ENCODE measurements around the gene VPS37C. TPM values are rescaled to one million over a fixed set of nuclear protein-coding genes. Genes with fewer than 3 reads are reported as not detected.

The VPS37C gene
- total and polyA plus RNA-seq, 2 experiments from 2014 or later: 13.1 to 13.4 TPM

DNA sequence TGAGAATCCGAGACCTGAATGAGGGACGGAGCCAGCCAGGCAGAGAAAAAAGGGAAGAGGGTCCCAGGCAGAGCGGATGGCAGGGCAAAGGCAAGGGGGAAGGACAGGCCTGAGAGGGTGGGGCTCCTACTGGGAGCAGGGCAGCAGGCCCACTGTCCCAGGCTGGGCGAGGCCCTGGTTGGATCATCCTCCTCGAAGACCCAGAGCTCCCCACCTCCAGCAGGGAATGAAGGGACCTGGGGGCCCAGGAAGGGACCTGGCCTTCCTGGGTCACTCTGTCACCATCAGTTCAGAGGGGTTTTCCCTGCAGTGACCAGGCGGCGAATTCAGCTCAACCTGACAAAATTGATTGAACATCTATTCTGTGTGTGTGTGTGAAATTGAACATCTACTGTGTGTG is 54.9 kb downstream of the VPS37C start:
- Histone ChIP-seq H3K9me2 (ENCODE audit: insufficient read depth) (no peaks in the 10 kb centered on the region), H3F3A (ENCODE audit: insufficient read depth) (no peaks in the 10 kb centered on the region), H2AFZ (no peak overlapping the region), H3K9ac (no peak overlapping the region), H3K27me3 (replicated peaks; ENCODE audit: insufficient read depth) (no peaks in the 10 kb centered on the region; the same call in 1 of the 2 replicates), H3K79me2 (ENCODE audit: insufficient read depth) (no peaks in the 10 kb centered on the region), H3K27ac (no peak overlapping the region), H3K36me3 (ENCODE audit: low read depth) (no peaks in the 10 kb centered on the region), H3K4me3 (no peak overlapping the region), H4K20me1 (ENCODE audit: insufficient read depth) (no peaks in the 10 kb centered on the region), H3K4me1 (ENCODE audit: insufficient read depth) (no peaks in the 10 kb centered on the region), H3K9me3 (ENCODE audit: low read depth) (no peaks in the 10 kb centered on the region), H3K4me2 (ENCODE audit: unreplicated experiment) (no peak overlapping the region)
- in situ Hi-C loops (cut with MboI): no loop called here
- no peak for TF ChIP-seq EZH2 (IDR thresholded peaks at IDR 0.05; ENCODE audit: insufficient read depth, poor library complexity, severe bottlenecking)
- no peak for TF ChIP-seq EZH2phosphoT487 (IDR thresholded peaks at IDR 0.05; ENCODE audit: insufficient read depth, low read depth)
- no peak for DNase-seq
- 70 to 73% methylated on average over 7 of the region's 7 CpGs for WGBS, 2 experiments (ENCODE audit: low coverage in 1 of 2, low lambda C conversion rate in 2 of 2, missing lambda C conversion rate in 2 of 2)

DNA sequence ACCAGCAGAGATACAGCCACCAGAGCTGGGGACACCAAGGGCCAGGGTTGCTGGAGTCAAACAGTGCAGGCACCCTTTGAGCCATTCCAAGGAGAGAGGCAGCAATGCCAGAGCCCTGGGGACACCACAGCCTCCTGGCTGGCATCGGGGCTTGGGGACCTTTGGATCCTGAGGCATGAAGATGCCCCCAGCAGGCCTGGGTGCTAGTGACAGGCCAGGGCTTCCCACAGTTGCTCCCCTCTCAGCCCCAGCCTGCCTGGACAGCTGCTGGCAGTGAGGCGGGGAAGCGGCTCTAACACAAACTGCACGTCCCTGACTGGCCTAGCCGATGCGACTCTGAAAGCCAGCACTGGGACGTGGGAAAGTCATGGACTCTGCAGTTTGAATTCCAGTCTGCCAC is 56.3 kb downstream of the VPS37C start:
- no peaks in the 10 kb centered on the region for H3F3A ChIP-seq (ENCODE audit: insufficient read depth)
- no peak overlapping the region for H3K4me2 ChIP-seq (ENCODE audit: unreplicated experiment)
- no peaks in the 10 kb centered on the region for H4K20me1 ChIP-seq (ENCODE audit: insufficient read depth)
- H3K4me3 ChIP-seq: no peak overlapping the region
- H3K27me3 ChIP-seq (replicated peaks; ENCODE audit: insufficient read depth): no peaks in the 10 kb centered on the region; the same call in 1 of the 2 replicates
- no peak overlapping the region for H2AFZ ChIP-seq
- no peaks in the 10 kb centered on the region for H3K9me2 ChIP-seq (ENCODE audit: insufficient read depth)
- H3K9ac ChIP-seq: no peak overlapping the region
- no peak overlapping the region for H3K27ac ChIP-seq
- H3K9me3 ChIP-seq (ENCODE audit: low read depth): no peaks in the 10 kb centered on the region
- H3K4me1 ChIP-seq (ENCODE audit: insufficient read depth): no peaks in the 10 kb centered on the region
- no peaks in the 10 kb centered on the region for H3K36me3 ChIP-seq (ENCODE audit: low read depth)
- H3K79me2 ChIP-seq (ENCODE audit: insufficient read depth): no peaks in the 10 kb centered on the region
- DNase-seq: no peak
- in situ Hi-C loops (cut with MboI): no loop called here
- WGBS, 2 experiments (ENCODE audit: low coverage in 1 of 2, low lambda C conversion rate in 2 of 2, missing lambda C conversion rate in 2 of 2): 77 to 85% methylated on average over 6 to 7 of the region's 7 CpGs
- TF ChIP-seq EZH2 (IDR thresholded peaks at IDR 0.05; ENCODE audit: insufficient read depth, poor library complexity, severe bottlenecking) (no peak), EZH2phosphoT487 (IDR thresholded peaks at IDR 0.05; ENCODE audit: insufficient read depth, low read depth) (no peak)

DNA sequence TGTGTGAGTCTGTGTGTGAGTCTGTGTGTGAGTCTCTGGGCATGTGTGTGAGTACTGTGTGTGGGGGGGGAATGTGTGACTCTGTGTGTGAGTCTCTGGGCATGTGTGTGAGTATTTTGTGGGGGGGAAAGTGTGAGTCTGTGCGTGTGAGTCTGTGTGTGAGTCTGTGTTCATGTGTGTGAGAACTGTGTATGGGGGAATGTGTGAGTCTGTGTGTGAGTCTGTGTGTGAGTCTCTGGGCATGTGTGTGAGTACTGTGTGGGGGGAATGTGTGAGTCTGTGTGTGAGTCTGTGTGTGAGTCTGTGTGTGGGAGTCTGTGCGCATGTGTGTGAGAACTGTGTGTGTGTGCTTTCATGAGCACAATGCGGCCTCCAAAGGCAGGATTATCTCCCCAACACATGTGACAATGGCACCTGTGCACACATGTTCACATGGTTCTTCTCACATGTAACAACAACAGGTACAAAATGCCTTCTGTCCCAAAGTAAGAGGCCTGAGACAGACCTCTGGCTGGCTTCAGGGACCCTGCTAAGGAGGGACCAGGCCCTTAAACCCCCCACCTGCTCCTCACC is 57.3 kb downstream of the VPS37C start:
- Histone ChIP-seq H3K9me3 (ENCODE audit: low read depth) (no peaks in the 10 kb centered on the region), H3K9me2 (ENCODE audit: insufficient read depth) (no peaks in the 10 kb centered on the region), H4K20me1 (ENCODE audit: insufficient read depth) (no peaks in the 10 kb centered on the region), H3K27ac (no peak overlapping the region), H3K27me3 (replicated peaks; ENCODE audit: insufficient read depth) (no peaks in the 10 kb centered on the region), H3K4me1 (ENCODE audit: insufficient read depth) (no peaks in the 10 kb centered on the region), H3K36me3 (ENCODE audit: low read depth) (no peaks in the 10 kb centered on the region), H3K9ac (no peak overlapping the region), H3F3A (ENCODE audit: insufficient read depth) (no peaks in the 10 kb centered on the region), H3K79me2 (ENCODE audit: insufficient read depth) (no peaks in the 10 kb centered on the region), H2AFZ (no peak overlapping the region), H3K4me3 (no peak overlapping the region), H3K4me2 (ENCODE audit: unreplicated experiment) (no peak overlapping the region)
- no peak for DNase-seq
- no peak for TF ChIP-seq EZH2 (IDR thresholded peaks at IDR 0.05; ENCODE audit: insufficient read depth, poor library complexity, severe bottlenecking)
- in situ Hi-C loops (cut with MboI): no loop called here
- WGBS, 2 experiments (ENCODE audit: low coverage in 1 of 2, low lambda C conversion rate in 2 of 2, missing lambda C conversion rate in 2 of 2): 44 to 61% methylated on average over 3 of the region's 3 CpGs

DNA sequence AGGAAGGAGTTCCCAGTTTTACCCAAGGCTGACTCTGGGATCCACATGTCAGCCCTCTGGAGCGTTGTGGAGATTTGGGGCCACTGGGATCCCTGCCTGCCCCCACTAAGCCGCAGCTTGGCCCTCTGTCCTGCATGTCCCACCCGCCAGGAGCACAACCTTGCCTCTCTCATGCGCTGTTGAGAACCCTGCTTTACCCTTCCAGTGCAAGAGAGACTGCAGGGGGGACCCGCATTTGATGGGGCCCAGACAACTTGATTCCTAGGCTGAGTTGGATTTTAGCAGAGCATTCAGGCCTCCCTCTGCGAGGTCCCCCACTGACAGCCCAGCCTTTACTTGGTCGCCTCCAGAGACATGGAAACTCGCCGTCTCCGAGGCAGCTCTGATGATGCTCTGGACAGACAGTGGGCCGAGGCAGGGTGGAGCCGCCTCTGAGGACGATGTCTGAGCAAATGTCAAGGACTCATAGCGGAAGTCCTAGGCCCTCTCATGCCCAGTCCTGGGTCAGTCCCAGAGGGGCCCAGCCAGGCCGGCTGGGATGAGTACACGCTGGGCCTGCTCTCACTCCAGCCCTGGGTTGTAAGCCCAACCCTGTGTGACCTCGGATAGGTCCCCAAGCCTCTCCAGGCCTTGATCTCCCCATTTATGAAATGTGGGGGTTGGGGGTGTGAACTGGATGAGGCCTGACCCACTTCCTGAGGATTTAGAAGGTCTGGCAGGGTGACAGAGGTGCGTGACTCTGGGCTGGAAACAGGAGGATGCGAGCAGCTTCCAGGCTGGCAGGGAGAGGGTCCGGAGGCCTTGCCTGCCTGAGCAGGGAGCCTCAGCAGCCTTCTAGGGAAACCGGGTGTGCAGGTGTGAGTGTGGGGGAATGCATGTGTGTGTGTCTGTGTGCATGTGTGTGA is 58.3 kb downstream of the VPS37C start:
- Histone ChIP-seq H3K27me3 (replicated peaks; ENCODE audit: insufficient read depth) (no peaks in the 10 kb centered on the region), H3K9ac (no peak overlapping the region), H3F3A (ENCODE audit: insufficient read depth) (no peaks in the 10 kb centered on the region), H3K4me2 (ENCODE audit: unreplicated experiment) (no peak overlapping the region), H4K20me1 (ENCODE audit: insufficient read depth) (no peaks in the 10 kb centered on the region), H3K9me2 (ENCODE audit: insufficient read depth) (no peaks in the 10 kb centered on the region), H3K79me2 (ENCODE audit: insufficient read depth) (no peaks in the 10 kb centered on the region), H3K36me3 (ENCODE audit: low read depth) (no peaks in the 10 kb centered on the region), H3K4me3 (no peak overlapping the region), H3K9me3 (ENCODE audit: low read depth) (no peaks in the 10 kb centered on the region), H2AFZ (no peak overlapping the region), H3K27ac (no peak overlapping the region), H3K4me1 (ENCODE audit: insufficient read depth) (no peaks in the 10 kb centered on the region)
- no peak for DNase-seq
- TF ChIP-seq EZH2 (IDR thresholded peaks at IDR 0.05; ENCODE audit: insufficient read depth, poor library complexity, severe bottlenecking) (no peak), EZH2phosphoT487 (IDR thresholded peaks at IDR 0.05; ENCODE audit: insufficient read depth, low read depth) (no peak)
- 51 to 55% methylated on average over 20 to 21 of the region's 21 CpGs for WGBS, 2 experiments (ENCODE audit: low coverage in 1 of 2, low lambda C conversion rate in 2 of 2, missing lambda C conversion rate in 2 of 2)
- in situ Hi-C loops (cut with MboI): no loop called here
